Endothelial cell of umbilical vein (primary cell): ENCODE results near the gene PDIA5. TPM values are rescaled to one million over a fixed set of nuclear protein-coding genes. Genes with fewer than 3 reads are reported as not detected.

ENCODE experiments used
- BruUV-seq: library from RNA; stranded (reverse); fragments of 400-500 nt; replicated peaks from 2 replicates; lab custom pipeline; 2021; lab: Mats Ljungman, UMichigan
- CTCF ChIA-PET: fragments of 300-600, 350-600 bp; sonication (Branson Sonifier 250); formaldehyde crosslinking; loops from one replicate; lab custom pipeline; 2021; ENCODE audit warnings: antibody characterized with exemption, inconsistent platforms; lab: Charles Lee
- POLR2A ChIA-PET: fragments of 300-600, 350-600 bp; sonication (Branson Sonifier 250); formaldehyde crosslinking; loops from one replicate; lab custom pipeline; 2021; ENCODE audit warnings: antibody characterized with exemption, inconsistent platforms; lab: Charles Lee
- DNase-seq: peaks from one replicate; pipeline ENCODE4 v3.0.0-alpha.2; 2011; ENCODE audit warnings: low read depth, low spot score
- FAIRE-seq: peaks from 2 replicates; lab custom pipeline; 2011; peaks lifted over from hg19 to GRCh38; lab: Jason Lieb, UNC
- H2AFZ ChIP-seq: 2 replicates; pipeline ENCODE4 v1.6.0; 2012; ENCODE audit warnings: low read depth, low read length, control low read depth, inconsistent platforms
- H3K27ac ChIP-seq: 2 replicates; pipeline ENCODE4 v1.5.1; 2011; ENCODE audit warnings: low read depth, mild to moderate bottlenecking, control low read depth, low read length, moderate library complexity; ENCODE audit not compliant: insufficient read depth
- H3K27me3 ChIP-seq, 2 experiments: 2 replicates each; pipeline versions ENCODE4 v1.6.0 to v1.6.1; 2011; ENCODE audit warnings: low read length in 2 of 2, mixed read lengths in 1 of 2; ENCODE audit not compliant: control insufficient read depth in 2 of 2, insufficient read depth in 2 of 2
- H3K36me3 ChIP-seq, 2 experiments: 2 replicates in 1 of 2; 3 replicates in 1 of 2; pipeline ENCODE4 v1.5.1; 2011; ENCODE audit warnings: low read length in 2 of 2, mild to moderate bottlenecking in 1 of 2, moderate library complexity in 1 of 2; ENCODE audit not compliant: control insufficient read depth in 2 of 2, insufficient read depth in 2 of 2; ENCODE audit errors: extremely low read depth in 1 of 2
- H3K4me1 ChIP-seq: 3 replicates; pipeline ENCODE4 v1.5.1; 2011; ENCODE audit warnings: mild to moderate bottlenecking, low read length; ENCODE audit not compliant: control insufficient read depth, insufficient read depth; ENCODE audit errors: extremely low read depth
- H3K4me2 ChIP-seq: 2 replicates; pipeline ENCODE4 v1.6.1; 2011; ENCODE audit warnings: low read length, control low read depth, mixed read lengths; ENCODE audit not compliant: insufficient read depth
- H3K4me3 ChIP-seq, 3 experiments: fragments of 200-600 bp in 1 of 3; sonication (generic), shearing (Covaris generic) in 1 of 3; replicated peaks in 1 of 3; 2 replicates each; pipeline ENCODE4 v1.5.1; 2011 to 2016; ENCODE audit warnings: control low read depth in 3 of 3, low read length in 3 of 3, mild to moderate bottlenecking in 2 of 3, inconsistent platforms in 1 of 3, low read depth in 1 of 3, moderate library complexity in 1 of 3; ENCODE audit not compliant: insufficient read depth in 1 of 3
- H3K79me2 ChIP-seq: 2 replicates; pipeline ENCODE4 v1.6.0; 2012; ENCODE audit warnings: low read length, inconsistent platforms; ENCODE audit not compliant: control insufficient read depth, insufficient read depth
- H3K9ac ChIP-seq: replicated peaks from 2 replicates; pipeline ENCODE3; 2011; ENCODE audit warnings: low read length, control low read depth; ENCODE audit not compliant: insufficient read depth; ENCODE audit errors: extremely low read depth
- H3K9me1 ChIP-seq: replicated peaks from 3 replicates; pipeline ENCODE4 v1.6.0; 2011; ENCODE audit warnings: mild to moderate bottlenecking, low read length; ENCODE audit not compliant: control insufficient read depth, insufficient read depth; ENCODE audit errors: extremely low read depth
- H3K9me3 ChIP-seq: replicated peaks from 2 replicates; pipeline ENCODE4 v1.5.1; 2012; ENCODE audit warnings: low read length, inconsistent platforms; ENCODE audit not compliant: control insufficient read depth, insufficient read depth
- H4K20me1 ChIP-seq: replicated peaks from 2 replicates; pipeline ENCODE3; 2011; ENCODE audit warnings: mild to moderate bottlenecking, low read length; ENCODE audit not compliant: control insufficient read depth, insufficient read depth; ENCODE audit errors: extremely low read depth
- CTCF ChIP-seq, 2 donors: IDR thresholded peaks; 1 replicate in 1 of 2; 2 replicates in 1 of 2; pipeline ENCODE4 v1.5.1; 2011; ENCODE audit warnings: low read length in 2 of 2, mild to moderate bottlenecking in 2 of 2, moderate library complexity in 2 of 2, control low read depth in 1 of 2, inconsistent platforms in 1 of 2, low read depth in 1 of 2; ENCODE audit not compliant: insufficient read depth in 1 of 2; ENCODE audit errors: extremely low read depth in 1 of 2
- EZH2 ChIP-seq: IDR thresholded peaks from 2 replicates; pipeline ENCODE4 v1.6.1; 2012; ENCODE audit warnings: borderline replicate concordance, low read depth, mild to moderate bottlenecking, moderate library complexity, low read length, inconsistent platforms; ENCODE audit not compliant: severe bottlenecking
- FOS ChIP-seq: IDR thresholded peaks from 2 replicates; pipeline ENCODE4 v1.6.1; 2011; ENCODE audit warnings: mild to moderate bottlenecking, low read length, moderate library complexity, borderline replicate concordance; ENCODE audit not compliant: insufficient read depth
- GATA2 ChIP-seq: IDR thresholded peaks from 2 replicates; pipeline ENCODE4 v1.7.0; 2011; ENCODE audit warnings: low read depth, mild to moderate bottlenecking, moderate library complexity, mixed read lengths, low read length; ENCODE audit not compliant: insufficient read length, insufficient read depth
- JUN ChIP-seq: IDR thresholded peaks from 2 replicates; pipeline ENCODE4 v1.6.1; 2011; ENCODE audit warnings: borderline replicate concordance, low read depth; ENCODE audit not compliant: insufficient read length, insufficient read depth
- MAX ChIP-seq: IDR thresholded peaks from 2 replicates; pipeline ENCODE4 v1.6.1; 2011; ENCODE audit not compliant: insufficient read depth, insufficient read length
- MYC ChIP-seq: IDR thresholded peaks from one replicate; pipeline ENCODE4 v1.6.1; 2011; ENCODE audit warnings: mild to moderate bottlenecking, low read depth, low read length
- POLR2A ChIP-seq: IDR thresholded peaks from 2 replicates; pipeline ENCODE4 v1.6.1; 2012; ENCODE audit warnings: low read depth, mild to moderate bottlenecking, control low read depth, low read length
- POLR2AphosphoS5 ChIP-seq: IDR thresholded peaks from 2 replicates; pipeline ENCODE4 v1.6.1; 2012; ENCODE audit warnings: low read depth, mild to moderate bottlenecking, control low read depth, low read length, moderate library complexity; ENCODE audit not compliant: insufficient read depth
- dilution Hi-C: fragments of 300-500 bp; cut with MboI; formaldehyde crosslinking; loops from one replicate; pipeline ENCODE4 v1.15.0; 2019; ENCODE audit warnings: low sequenced_read_pairs; ENCODE audit not compliant: extremely low pct_ligation_motif_present
- intact Hi-C: fragments of 100-400 bp; cut with micrococcal nuclease; formaldehyde crosslinking; loops from one replicate; pipeline ENCODE4 v1.10.0; 2022
- polyA plus RNA-seq, 4 experiments: library from polyadenylated mRNA; depleted of rRNA in 3 of 4; stranded (reverse) in 3 of 4; unstranded in 1 of 4; fragments of >200 nt; gene quantifications; 2 replicates each; pipeline versions ENCODE4 v1.2.1 to v1.2.3, GENCODE V29; 2011 to 2012; ENCODE audit warnings: missing spikeins in 1 of 4
- total RNA-seq: library from RNA; stranded (reverse); gene quantifications from 2 replicates; pipeline ENCODE4 v1.2.3, GENCODE V29; 2021

The PDIA5 gene
- total and polyA plus RNA-seq, 2 donors (not counting 3 experiments of a cell fraction or from before 2014, with no cell fraction given), result 55.7 to 85.6 TPM

GRCh38 chr3:123075359-123075758 lies 8.5 kb downstream of the PDIA5 start:
- dilution Hi-C loops, result no loop called here
- DNase-seq (no peak), FAIRE-seq (no peak)
- Histone ChIP-seq H3K9me3 (no peaks in the 10 kb centered on the region), H3K4me3 (no peak overlapping the region), H3K27me3 (no peaks in the 10 kb centered on the region), H3K36me3 (no peaks in the 10 kb centered on the region), H3K9ac (no peak overlapping the region), H3K27ac (no peak overlapping the region), H3K79me2 (peaks cover 82% of the 10 kb centered on the region), H2AFZ (no peak overlapping the region), H3K9me1 (no peaks in the 10 kb centered on the region), H3K4me2 (no peak overlapping the region), H3K4me1 (peaks cover 36% of the 10 kb centered on the region), H4K20me1 (no peaks in the 10 kb centered on the region)
- TF ChIP-seq POLR2A (no peak), POLR2AphosphoS5 (no peak), CTCF (IDR thresholded peaks at IDR 0.05; ENCODE audit: extremely low read depth in 1 of 2, insufficient read depth in 1 of 2, low read depth in 1 of 2, low read length in 2 of 2) (no peak), EZH2 (no peak), GATA2 (no peak)
- POLR2A ChIA-PET, result no interaction called here
- CTCF ChIA-PET, result interaction anchor here (2.7 kb wide), 1 partner anchor 8 kb away, joined by 13 read pairs; the partner anchor contains the start of gene PDIA5
- intact Hi-C loops, result no loop called here
- BruUV-seq, result no TSS peak

- Histone ChIP-seq H3K27ac (peak overlapping the region; percentile 29), H3K36me3 (no peaks in the 10 kb centered on the region), H3K9me3 (no peaks in the 10 kb centered on the region), H4K20me1 (no peaks in the 10 kb centered on the region), H3K9ac (no peak overlapping the region), H3K4me1 (peaks cover 44% of the 10 kb centered on the region), H3K4me3 (no peak overlapping the region), H2AFZ (no peak overlapping the region), H3K4me2 (peak overlapping the region; percentile 53), H3K27me3 (no peaks in the 10 kb centered on the region), H3K9me1 (no peaks in the 10 kb centered on the region), H3K79me2 (peaks cover 83% of the 10 kb centered on the region)
- no TSS peak for BruUV-seq
- no peak for FAIRE-seq
- intact Hi-C loops, result loop anchor here (1.0 kb wide), 1 partner anchor 9 kb away; the partner anchor contains the start of gene PDIA5
- DNase-seq, result no peak
- POLR2A ChIA-PET, result interaction anchor here (1.0 kb wide), 1 partner anchor 9 kb away, joined by 5 read pairs; the partner anchor contains the start of gene PDIA5
- CTCF ChIA-PET, result interaction anchor here (1.1 to 2.7 kb wide), 3 partner anchors 8 to 54 kb away, joined by 3 to 13 read pairs (median 6); partner anchors contain the start of genes PDIA5 and SEMA5B
- dilution Hi-C loops, result no loop called here
- no peak for TF ChIP-seq POLR2A
- TF ChIP-seq MAX, result no peak
- TF ChIP-seq POLR2AphosphoS5, result no peak
- TF ChIP-seq EZH2, result no peak
- TF ChIP-seq CTCF (IDR thresholded peaks at IDR 0.05; ENCODE audit: extremely low read depth in 1 of 2, insufficient read depth in 1 of 2, low read depth in 1 of 2, low read length in 2 of 2), result no peak
- TF ChIP-seq FOS, result no peak
- no peak for TF ChIP-seq MYC
- TF ChIP-seq JUN, result no peak
- no peak for TF ChIP-seq GATA2
Observed at GRCh38 chr3:123076112-123076495, 9.3 kb downstream of the PDIA5 start.
